HepG2 (cell line): ENCODE data around the gene IL6ST. TPM values are rescaled to one million over a fixed set of nuclear protein-coding genes. Genes with fewer than 3 reads are reported as not detected.
A peak's percentile ranks its signal among the peaks of the same experiment; 100 is the strongest.

Experiments
- AKAP8 ChIP-seq: sonication (generic); formaldehyde crosslinking; IDR thresholded peaks from 2 replicates; pipeline ENCODE4 v1.5.1; 2020; ENCODE audit warnings: mild to moderate bottlenecking, missing genetic modification reagents
- FOXO1 ChIP-seq: sonication (generic); formaldehyde crosslinking; IDR thresholded peaks from 2 replicates; pipeline ENCODE4 v1.4.0; 2020; ENCODE audit warnings: missing genetic modification reagents
- MXD4 ChIP-seq: IDR thresholded peaks from 2 replicates; pipeline ENCODE4 v1.6.1; 2016; ENCODE audit warnings: mild to moderate bottlenecking, missing biosample characterization, missing genetic modification reagents
- SAFB2 ChIP-seq: sonication (generic); formaldehyde crosslinking; IDR thresholded peaks from 2 replicates; pipeline ENCODE4 v1.5.1; 2020; ENCODE audit warnings: missing genetic modification reagents, low read depth, mild to moderate bottlenecking, borderline replicate concordance
- ZFP37 ChIP-seq: sonication (generic); formaldehyde crosslinking; IDR thresholded peaks from 2 replicates; pipeline ENCODE4 v1.4.0; 2020; ENCODE audit warnings: missing genetic modification reagents, borderline replicate concordance
- ZNF274 ChIP-seq: sonication (generic); formaldehyde crosslinking; IDR thresholded peaks from 2 replicates; pipeline ENCODE4 v1.5.1; 2020; ENCODE audit warnings: mild to moderate bottlenecking, missing genetic modification reagents
- ZNF446 ChIP-seq: sonication (generic); formaldehyde crosslinking; IDR thresholded peaks from 2 replicates; pipeline ENCODE4 v1.5.0; 2020; ENCODE audit warnings: mild to moderate bottlenecking, missing genetic modification reagents
- ZNF614 ChIP-seq: IDR thresholded peaks from 2 replicates; pipeline ENCODE4 v1.6.1; 2018; ENCODE audit warnings: missing biosample characterization, missing genetic modification reagents, inconsistent platforms, borderline replicate concordance
- ZNF777 ChIP-seq: sonication (generic); formaldehyde crosslinking; IDR thresholded peaks from 2 replicates; pipeline ENCODE4 v1.4.0; 2020; ENCODE audit warnings: missing genetic modification reagents
- polyA plus RNA-seq, 8 experiments: library from polyadenylated mRNA; depleted of rRNA in 3 of 8; stranded (reverse) in 7 of 8; unstranded in 1 of 8; fragments of >200 nt; fragmentation: Illumina TruSeq in 4 of 8; extraction: Trizol in 4 of 8; gene quantifications; 2 replicates each; pipeline versions ENCODE4 v1.2.1 to v1.2.3, GENCODE V29; 2011 to 2016; ENCODE audit warnings: low read depth in 4 of 8, missing spikeins in 1 of 8, mixed read lengths in 1 of 8; ENCODE audit not compliant: insufficient read depth in 1 of 8
- total RNA-seq, 5 experiments: library from RNA; depleted of rRNA; stranded (reverse); fragments of >200 nt; fragmentation: Illumina TruSeq; extraction: Trizol; gene quantifications; 2 replicates each; pipeline ENCODE4 v1.2.3, GENCODE V29; 2016; ENCODE audit warnings: low read depth in 1 of 5
- TF ChIP-seq, protein P1 (sequence below): sonication (generic); formaldehyde crosslinking; conservative IDR thresholded peaks from 2 replicates; pipeline ENCODE4 v1.4.0; 2020; ENCODE audit warnings: mild to moderate bottlenecking, missing genetic modification reagents, moderate library complexity
- TF ChIP-seq, protein P2 (sequence below): sonication (generic); formaldehyde crosslinking; IDR thresholded peaks from 2 replicates; pipeline ENCODE4 v1.4.0; 2020; ENCODE audit warnings: missing genetic modification reagents, mild to moderate bottlenecking, borderline replicate concordance
- TF ChIP-seq, protein P3 (sequence below): sonication (generic); formaldehyde crosslinking; IDR thresholded peaks from 2 replicates; pipeline ENCODE4 v1.4.0; 2020; ENCODE audit warnings: missing genetic modification reagents
- TF ChIP-seq, protein P4 (sequence below), 2 experiments: fragments of 450-650 bp in 1 of 2; sonication (generic) in 1 of 2; formaldehyde crosslinking; IDR thresholded peaks; 2 replicates each; pipeline versions ENCODE4 v1.5.0 to v1.8.0; 2020 to 2022; ENCODE audit warnings: mild to moderate bottlenecking in 1 of 2, missing genetic modification reagents in 1 of 2
- TF ChIP-seq, protein P5 (sequence below): sonication (generic); formaldehyde crosslinking; IDR thresholded peaks from 2 replicates; pipeline ENCODE4 v1.4.0; 2020; ENCODE audit warnings: missing genetic modification reagents
- TF ChIP-seq, protein P6 (sequence below): sonication (generic); formaldehyde crosslinking; IDR thresholded peaks from 2 replicates; pipeline ENCODE4 v1.4.0; 2020; ENCODE audit warnings: missing genetic modification reagents

Gene IL6ST
- total and polyA plus RNA-seq, 2 of the 13 experiments (the other 11 are each of a cell fraction or from before 2014, with no cell fraction given) = 66.6 to 166 TPM

DNA sequence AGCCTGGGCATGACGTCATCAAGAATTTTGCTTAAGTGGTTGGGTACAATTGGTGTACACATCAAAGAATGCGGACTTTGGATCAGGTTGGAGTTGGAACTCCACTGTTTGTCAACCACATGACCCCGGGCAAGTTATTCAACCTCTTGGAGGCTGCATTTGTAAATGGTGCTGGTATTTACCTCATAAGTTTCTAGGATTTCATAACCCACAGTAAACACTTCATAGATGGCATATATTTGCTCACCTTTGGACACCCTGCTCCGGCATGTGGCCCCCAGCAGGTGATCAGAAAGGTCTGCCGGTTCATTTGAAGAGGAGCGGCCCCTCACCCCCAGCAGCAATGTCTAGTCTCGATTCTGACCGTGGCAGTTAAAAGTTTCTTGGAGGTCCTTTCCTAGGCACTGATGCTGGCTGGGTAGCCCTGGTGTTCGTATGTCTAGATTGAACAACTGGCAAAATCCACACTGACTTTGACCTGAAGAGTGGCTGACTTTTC is 60.6 kb downstream of the IL6ST start (continued):
- peak; percentile 98 for TF ChIP-seq FOXO1 (CRISPR knock-in tag)
- TF ChIP-seq, protein P1, sequence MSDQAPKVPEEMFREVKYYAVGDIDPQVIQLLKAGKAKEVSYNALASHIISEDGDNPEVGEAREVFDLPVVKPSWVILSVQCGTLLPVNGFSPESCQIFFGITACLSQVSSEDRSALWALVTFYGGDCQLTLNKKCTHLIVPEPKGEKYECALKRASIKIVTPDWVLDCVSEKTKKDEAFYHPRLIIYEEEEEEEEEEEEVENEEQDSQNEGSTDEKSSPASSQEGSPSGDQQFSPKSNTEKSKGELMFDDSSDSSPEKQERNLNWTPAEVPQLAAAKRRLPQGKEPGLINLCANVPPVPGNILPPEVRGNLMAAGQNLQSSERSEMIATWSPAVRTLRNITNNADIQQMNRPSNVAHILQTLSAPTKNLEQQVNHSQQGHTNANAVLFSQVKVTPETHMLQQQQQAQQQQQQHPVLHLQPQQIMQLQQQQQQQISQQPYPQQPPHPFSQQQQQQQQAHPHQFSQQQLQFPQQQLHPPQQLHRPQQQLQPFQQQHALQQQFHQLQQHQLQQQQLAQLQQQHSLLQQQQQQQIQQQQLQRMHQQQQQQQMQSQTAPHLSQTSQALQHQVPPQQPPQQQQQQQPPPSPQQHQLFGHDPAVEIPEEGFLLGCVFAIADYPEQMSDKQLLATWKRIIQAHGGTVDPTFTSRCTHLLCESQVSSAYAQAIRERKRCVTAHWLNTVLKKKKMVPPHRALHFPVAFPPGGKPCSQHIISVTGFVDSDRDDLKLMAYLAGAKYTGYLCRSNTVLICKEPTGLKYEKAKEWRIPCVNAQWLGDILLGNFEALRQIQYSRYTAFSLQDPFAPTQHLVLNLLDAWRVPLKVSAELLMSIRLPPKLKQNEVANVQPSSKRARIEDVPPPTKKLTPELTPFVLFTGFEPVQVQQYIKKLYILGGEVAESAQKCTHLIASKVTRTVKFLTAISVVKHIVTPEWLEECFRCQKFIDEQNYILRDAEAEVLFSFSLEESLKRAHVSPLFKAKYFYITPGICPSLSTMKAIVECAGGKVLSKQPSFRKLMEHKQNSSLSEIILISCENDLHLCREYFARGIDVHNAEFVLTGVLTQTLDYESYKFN (CRISPR knock-in tag) = peak; percentile 100
- TF ChIP-seq, protein P2, sequence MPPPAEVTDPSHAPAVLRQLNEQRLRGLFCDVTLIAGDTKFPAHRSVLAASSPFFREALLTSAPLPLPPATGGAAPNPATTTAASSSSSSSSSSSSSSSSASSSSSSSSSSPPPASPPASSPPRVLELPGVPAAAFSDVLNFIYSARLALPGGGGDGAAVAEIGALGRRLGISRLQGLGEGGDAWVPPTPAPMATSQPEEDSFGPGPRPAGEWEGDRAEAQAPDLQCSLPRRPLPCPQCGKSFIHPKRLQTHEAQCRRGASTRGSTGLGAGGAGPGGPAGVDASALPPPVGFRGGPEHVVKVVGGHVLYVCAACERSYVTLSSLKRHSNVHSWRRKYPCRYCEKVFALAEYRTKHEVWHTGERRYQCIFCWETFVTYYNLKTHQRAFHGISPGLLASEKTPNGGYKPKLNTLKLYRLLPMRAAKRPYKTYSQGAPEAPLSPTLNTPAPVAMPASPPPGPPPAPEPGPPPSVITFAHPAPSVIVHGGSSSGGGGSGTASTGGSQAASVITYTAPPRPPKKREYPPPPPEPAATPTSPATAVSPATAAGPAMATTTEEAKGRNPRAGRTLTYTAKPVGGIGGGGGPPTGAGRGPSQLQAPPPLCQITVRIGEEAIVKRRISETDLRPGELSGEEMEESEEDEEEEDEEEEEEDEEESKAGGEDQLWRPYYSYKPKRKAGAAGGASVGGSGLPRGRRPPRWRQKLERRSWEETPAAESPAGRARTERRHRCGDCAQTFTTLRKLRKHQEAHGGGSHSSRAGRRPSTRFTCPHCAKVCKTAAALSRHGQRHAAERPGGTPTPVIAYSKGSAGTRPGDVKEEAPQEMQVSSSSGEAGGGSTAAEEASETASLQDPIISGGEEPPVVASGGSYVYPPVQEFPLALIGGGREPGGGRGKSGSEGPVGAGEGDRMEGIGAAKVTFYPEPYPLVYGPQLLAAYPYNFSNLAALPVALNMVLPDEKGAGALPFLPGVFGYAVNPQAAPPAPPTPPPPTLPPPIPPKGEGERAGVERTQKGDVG (CRISPR knock-in tag) = peak; percentile 74; the same call in 1 of the 2 replicates
- peak; percentile 85 for TF ChIP-seq AKAP8 (CRISPR knock-in tag)
- TF ChIP-seq, protein P3, sequence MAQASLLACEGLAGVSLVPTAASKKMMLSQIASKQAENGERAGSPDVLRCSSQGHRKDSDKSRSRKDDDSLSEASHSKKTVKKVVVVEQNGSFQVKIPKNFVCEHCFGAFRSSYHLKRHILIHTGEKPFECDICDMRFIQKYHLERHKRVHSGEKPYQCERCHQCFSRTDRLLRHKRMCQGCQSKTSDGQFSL (CRISPR knock-in tag) = no peak
- TF ChIP-seq ZNF446 (CRISPR knock-in tag) = 0 out of 2 replicates have a peak, but pooled peaks have one; percentile 30
- TF ChIP-seq, protein P4, sequence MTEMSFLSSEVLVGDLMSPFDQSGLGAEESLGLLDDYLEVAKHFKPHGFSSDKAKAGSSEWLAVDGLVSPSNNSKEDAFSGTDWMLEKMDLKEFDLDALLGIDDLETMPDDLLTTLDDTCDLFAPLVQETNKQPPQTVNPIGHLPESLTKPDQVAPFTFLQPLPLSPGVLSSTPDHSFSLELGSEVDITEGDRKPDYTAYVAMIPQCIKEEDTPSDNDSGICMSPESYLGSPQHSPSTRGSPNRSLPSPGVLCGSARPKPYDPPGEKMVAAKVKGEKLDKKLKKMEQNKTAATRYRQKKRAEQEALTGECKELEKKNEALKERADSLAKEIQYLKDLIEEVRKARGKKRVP (CRISPR knock-in tag; IDR thresholded peaks at IDR 0.05) = peak in 1 of 2 experiments; percentile 94; a peak in 2 of 4 replicates
- no peak for TF ChIP-seq ZNF777 (CRISPR knock-in tag)
- TF ChIP-seq ZNF614 = peak; percentile 57
- TF ChIP-seq, protein P5, sequence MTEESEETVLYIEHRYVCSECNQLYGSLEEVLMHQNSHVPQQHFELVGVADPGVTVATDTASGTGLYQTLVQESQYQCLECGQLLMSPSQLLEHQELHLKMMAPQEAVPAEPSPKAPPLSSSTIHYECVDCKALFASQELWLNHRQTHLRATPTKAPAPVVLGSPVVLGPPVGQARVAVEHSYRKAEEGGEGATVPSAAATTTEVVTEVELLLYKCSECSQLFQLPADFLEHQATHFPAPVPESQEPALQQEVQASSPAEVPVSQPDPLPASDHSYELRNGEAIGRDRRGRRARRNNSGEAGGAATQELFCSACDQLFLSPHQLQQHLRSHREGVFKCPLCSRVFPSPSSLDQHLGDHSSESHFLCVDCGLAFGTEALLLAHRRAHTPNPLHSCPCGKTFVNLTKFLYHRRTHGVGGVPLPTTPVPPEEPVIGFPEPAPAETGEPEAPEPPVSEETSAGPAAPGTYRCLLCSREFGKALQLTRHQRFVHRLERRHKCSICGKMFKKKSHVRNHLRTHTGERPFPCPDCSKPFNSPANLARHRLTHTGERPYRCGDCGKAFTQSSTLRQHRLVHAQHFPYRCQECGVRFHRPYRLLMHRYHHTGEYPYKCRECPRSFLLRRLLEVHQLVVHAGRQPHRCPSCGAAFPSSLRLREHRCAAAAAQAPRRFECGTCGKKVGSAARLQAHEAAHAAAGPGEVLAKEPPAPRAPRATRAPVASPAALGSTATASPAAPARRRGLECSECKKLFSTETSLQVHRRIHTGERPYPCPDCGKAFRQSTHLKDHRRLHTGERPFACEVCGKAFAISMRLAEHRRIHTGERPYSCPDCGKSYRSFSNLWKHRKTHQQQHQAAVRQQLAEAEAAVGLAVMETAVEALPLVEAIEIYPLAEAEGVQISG = peak; percentile 81
- no peak for TF ChIP-seq ZNF274 (CRISPR knock-in tag)
- 0 out of 2 replicates have a peak, but pooled peaks have one; percentile 71 for TF ChIP-seq ZFP37 (CRISPR knock-in tag)
- TF ChIP-seq, protein P6, sequence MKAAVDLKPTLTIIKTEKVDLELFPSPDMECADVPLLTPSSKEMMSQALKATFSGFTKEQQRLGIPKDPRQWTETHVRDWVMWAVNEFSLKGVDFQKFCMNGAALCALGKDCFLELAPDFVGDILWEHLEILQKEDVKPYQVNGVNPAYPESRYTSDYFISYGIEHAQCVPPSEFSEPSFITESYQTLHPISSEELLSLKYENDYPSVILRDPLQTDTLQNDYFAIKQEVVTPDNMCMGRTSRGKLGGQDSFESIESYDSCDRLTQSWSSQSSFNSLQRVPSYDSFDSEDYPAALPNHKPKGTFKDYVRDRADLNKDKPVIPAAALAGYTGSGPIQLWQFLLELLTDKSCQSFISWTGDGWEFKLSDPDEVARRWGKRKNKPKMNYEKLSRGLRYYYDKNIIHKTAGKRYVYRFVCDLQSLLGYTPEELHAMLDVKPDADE (CRISPR knock-in tag) = no peak
- no peak for TF ChIP-seq SAFB2
- TF ChIP-seq MXD4 (CRISPR knock-in tag) = peak; percentile 68
